HG02763 (cell line): ENCODE data around the gene SIPA1L3.

Experiments
- ATAC-seq: cut with Tn5 transposase; IDR thresholded peaks from one replicate; pipeline ENCODE4 v1.9.1; 2021; ENCODE audit warnings: mild to moderate bottlenecking, moderate library complexity; ENCODE audit not compliant: unreplicated experiment

SIPA1L3 gene

DNA sequence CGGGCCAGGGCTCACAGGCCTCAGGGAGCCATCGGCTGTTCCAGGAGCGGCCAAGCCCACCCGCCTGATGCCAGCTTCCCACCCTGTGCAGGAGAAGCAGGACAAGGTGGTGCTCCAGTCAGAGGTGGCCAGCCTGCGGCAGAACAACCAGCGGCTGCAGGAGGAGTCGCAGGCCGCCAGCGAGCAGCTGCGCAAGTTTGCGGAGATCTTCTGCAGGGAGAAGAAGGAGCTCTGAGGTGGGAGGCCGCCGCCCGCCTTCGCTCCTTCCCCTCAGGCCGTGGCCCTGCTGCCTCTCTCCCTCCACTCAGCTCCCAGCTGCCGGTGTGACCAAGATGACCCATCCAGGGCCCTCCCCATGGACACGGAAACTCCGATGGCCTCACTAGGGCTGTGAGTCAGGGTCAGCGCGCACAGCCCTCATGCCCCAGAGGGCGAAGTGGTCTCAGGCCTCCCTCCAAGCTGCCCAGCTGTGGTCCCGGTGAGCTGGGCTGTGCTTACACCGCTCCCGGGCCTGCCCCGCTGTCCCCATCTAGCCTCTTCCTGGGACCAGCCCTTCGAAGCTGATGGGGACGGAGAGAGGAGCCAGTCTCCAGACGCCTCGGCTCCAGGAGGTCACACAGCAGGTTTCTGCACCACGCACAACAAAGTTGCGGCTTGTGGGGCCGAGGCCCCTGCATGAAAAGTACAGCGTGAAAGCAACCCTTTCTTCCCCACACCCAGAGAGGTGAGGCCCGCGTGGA is 299.2 kb downstream of the SIPA1L3 start:
- ATAC-seq = no peak

- no peak for ATAC-seq
Measured at GRCh38 chr19:38206928-38207327, 299.9 kb downstream of the SIPA1L3 start.

DNA sequence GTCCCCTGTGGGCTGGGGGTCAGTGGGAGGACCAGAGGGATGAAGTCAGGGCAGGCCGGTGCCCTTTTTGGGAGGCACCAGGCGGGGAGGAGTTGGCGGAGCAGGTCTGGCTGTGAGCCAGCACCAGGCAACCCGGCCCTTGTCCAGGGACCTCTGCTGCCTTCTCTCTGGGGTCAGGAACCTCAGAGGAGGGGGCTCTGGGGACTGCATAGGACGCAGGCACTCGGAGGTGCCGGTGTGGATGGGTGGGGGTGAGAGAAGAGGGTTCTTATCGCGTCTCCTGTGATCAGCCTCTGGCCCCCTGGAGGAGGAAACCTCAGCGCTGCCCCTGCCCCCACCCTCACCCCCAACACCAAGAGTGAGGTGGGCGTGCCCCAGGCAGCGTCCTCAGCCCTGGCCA is 300.5 kb downstream of the SIPA1L3 start:
- ATAC-seq = no peak

DNA sequence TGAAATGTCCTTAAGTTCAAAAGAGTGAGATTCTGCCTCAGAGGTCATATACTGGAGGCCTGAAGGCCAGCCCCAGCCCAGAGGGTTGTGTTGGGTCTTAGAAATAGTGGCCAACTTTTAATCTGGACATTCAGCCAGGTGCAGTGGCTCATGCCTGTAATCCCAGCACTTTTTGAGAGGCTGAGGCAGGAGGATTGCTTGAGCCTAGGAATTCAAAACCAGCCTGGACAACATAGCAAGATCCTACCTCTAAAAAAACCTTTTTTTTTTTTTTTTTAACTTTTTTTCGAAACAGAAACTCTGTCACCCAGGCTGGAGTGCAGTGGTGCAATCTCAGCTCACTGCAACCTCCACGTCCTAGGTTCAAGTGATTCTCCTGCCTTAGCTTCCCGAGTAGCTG is 301.6 kb downstream of the SIPA1L3 start:
- ATAC-seq = no peak

- no peak for ATAC-seq
Measured at GRCh38 chr19:38209152-38209551, 302.1 kb downstream of the SIPA1L3 start.

- no peak for ATAC-seq
Measured at GRCh38 chr19:38209671-38210457, 302.9 kb downstream of the SIPA1L3 start.

GRCh38 chr19:38210458-38210987 is 303.5 kb downstream of the SIPA1L3 start:
- no peak for ATAC-seq

DNA sequence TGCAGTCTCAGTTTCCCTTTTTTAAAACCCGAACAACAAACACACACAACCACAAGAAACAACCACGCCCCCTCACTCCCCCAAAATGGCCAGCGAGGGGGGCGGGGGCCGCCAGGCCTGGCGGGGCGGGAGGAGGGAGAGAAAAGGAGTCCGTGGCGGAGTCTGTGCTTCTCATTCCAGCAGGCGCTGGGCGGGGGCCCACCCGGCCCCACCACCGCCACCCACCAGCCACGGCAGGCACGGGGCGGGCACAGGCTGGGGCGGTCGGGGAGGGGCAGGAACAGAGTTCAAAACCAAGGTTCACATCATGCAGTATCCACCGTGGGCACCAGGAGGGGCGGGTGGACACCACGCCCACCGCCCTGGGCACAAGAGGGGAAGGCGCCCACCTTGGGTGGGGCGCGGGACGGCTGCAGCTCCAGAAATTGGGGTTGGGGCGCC is 304.2 kb downstream of the SIPA1L3 start:
- no peak for ATAC-seq

GRCh38 chr19:38211766-38212165 is 304.8 kb downstream of the SIPA1L3 start:
- no peak for ATAC-seq

GRCh38 chr19:38213469-38213868 is 306.5 kb downstream of the SIPA1L3 start:
- ATAC-seq = no peak

GRCh38 chr19:38213911-38214625 is 307.1 kb downstream of the SIPA1L3 start:
- ATAC-seq = no peak

DNA sequence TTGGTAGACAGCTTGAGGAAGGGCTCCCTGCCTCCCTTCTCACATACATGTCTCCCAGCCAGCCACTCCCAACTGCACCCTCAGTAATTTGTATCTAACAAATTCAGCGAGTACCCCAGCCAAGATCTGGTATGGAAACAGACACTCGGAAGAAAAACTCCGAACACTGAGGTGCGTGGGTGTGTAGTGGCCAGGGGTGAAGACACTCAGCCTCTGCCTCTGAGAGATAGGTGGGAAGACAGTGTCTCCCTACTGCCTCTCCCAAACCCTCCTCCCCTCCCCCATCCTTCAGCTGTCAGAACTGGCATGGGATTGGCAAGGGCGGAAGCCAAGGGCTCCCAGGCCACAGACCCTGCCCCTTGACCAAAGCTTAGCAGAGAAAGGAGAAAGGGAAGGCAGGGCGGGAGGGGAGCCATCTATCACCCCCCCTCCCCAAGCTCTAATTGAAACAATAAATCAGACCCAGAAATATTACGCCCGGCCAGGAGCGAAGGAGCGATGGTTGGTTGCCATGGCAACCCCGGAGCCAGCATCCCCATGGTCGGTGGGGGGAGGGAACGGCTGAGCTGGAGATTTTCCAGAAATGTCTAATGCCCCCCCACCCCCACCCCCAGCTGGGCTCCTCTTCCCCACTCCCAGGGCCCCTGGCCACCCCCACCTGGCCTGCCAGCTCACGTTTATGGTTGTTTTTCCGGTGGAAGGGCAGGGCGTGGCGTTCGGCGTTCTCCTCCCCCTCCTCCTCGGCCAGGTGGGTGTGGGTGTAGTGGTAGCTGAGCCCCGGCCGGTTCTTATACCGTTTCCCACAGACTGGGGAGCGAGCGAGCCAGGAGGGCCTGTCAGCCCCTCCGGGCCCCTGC is 310.0 kb downstream of the SIPA1L3 start:
- ATAC-seq = no peak

GRCh38 chr19:38218204-38218603 is 311.2 kb downstream of the SIPA1L3 start:
- no peak for ATAC-seq

- ATAC-seq = no peak
Measured at GRCh38 chr19:38219221-38219620, 312.2 kb downstream of the SIPA1L3 start.

DNA sequence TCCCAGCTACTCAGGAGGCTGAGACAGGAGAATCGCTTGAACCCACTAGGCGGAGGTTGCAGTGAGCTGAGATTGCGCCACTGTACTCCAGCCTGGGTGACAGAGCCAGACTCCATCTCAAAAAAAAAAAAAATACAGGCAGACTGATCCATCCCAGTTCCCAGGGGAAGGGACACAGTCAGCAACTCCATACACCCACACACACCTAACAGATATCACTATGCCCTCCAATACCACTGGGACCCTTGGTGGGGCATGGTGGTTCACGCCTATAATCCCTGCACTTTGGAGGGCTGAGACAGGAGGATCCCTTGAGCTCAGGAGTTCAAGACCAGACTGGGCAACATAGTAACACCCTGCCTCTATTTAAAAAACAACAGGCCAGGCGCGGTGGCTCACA is 314.4 kb downstream of the SIPA1L3 start:
- no peak for ATAC-seq

GRCh38 chr19:38221919-38222830 is 315.2 kb downstream of the SIPA1L3 start:
- ATAC-seq = no peak

- no peak for ATAC-seq
Measured at GRCh38 chr19:38223119-38223523, 316.1 kb downstream of the SIPA1L3 start.

DNA sequence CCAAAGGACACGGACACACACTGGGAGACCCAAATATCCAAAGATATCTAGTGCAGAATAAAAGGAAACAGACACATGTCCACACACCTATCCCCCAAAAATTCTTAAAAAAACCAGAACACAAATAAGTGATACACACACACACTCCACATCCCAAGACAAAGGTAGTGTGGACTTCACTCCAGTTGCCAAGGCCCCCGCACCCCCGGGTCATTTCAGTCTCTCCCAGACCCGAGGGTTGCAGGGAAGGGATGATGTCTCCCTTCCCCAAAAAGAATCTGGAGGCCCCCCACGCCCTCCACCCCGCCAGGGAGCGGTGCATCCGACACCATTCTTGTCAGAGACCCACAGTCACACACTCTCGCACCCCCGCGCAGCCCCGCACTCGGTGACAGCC is 316.6 kb downstream of the SIPA1L3 start:
- no peak for ATAC-seq
